Right hindlimb (tissue), 1 donor: ENCODE measurements around the gene GOLGA6A.

Source experiments
- DNase-seq: peaks from one replicate; pipeline ENCODE4 v3.0.0-alpha.2; 2018

The GOLGA6A gene

GRCh38 chr15:74035121-74036017 is 47.0 kb downstream of the GOLGA6A start:
- DNase-seq = no peak

- DNase-seq = no peak
These were observed 48.1 kb downstream of the GOLGA6A start for GRCh38 chr15:74034206-74034755.

DNA sequence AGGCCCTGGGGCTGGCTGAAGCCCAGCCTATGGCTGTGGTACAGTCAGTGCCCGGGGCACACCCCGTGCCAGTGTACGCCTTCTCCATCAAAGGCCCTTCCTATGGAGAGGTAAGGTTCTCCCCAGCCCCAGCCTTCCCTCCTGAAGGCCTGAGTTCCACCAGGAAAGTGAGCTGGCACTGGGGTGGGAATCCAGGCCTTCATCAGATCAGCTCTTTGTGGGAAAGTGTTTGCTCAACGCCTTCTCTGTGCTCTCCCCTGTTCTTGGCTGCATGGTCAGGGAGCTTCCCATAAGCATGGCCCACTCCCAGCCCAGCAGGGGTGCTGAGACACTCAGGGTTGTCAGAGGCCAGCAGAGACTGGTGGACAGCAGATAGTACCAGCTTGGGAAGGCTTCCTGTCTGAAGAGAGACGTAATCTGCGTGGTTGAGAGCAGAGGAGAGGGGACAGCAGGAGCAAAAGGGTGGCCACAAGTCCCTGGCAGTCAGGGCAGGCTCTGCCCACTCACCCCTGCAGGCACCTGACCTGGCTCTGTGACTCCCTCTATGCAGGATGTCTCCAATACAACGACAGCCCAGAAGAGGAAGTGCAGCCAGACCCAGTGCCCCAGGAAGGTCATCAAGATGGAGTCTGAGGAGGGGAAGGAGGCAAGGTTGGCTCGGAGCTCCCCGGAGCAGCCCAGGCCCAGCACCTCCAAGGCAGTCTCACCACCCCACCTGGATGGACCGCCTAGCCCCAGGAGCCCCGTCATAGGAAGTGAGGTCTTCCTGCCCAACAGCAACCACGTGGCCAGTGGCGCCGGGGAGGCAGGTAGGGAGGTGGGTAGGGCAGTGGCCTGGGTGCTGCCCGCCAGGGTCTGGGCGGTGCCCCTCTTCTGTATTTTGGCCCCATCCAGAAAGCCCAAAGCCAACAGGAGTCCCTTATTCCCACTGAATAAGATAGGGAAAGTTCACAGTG is 49.5 kb downstream of the GOLGA6A start:
- no peak for DNase-seq

DNA sequence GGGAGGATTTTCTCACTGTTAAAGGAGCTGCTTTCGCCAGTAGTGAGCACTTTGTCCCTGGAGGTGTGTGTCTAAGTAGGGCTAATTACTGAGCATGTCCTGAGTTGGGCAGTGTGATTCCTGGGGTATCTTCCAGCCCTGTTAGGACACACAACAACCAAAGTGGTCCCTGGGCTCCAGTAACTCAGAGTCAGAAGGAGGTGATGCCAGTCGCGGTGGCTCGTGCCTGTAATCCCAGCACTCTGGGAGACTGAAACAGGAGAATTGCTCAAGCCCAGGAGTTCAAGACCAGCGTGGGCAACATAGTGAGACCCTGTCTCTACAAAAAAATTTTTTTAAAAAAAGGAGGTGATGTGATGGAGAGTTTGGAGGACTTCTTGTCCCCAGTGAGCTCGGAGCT is 50.3 kb downstream of the GOLGA6A start:
- no peak for DNase-seq

- no peak for DNase-seq
These were observed 53.7 kb downstream of the GOLGA6A start for GRCh38 chr15:74028646-74029045.

DNA sequence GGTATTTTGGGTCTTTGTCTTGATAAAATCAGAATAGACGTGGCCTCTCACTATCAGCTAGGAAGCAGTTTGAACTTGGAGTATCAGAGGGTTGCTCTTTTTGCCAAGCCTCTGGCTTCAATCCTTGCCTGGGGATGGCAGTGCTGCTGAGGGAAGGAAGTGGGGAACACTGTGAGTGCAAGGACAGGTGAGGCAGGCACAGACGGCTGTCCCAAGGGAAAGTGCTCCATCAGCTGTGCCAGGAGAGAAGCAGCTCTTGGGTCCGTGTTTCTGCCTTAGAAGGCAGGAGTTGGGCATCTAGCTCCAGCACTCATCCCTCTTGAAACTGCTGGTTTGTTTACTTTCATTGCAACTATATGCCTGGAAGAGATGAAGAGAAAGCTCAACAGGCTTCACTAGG is 54.7 kb downstream of the GOLGA6A start:
- DNase-seq = no peak

DNA sequence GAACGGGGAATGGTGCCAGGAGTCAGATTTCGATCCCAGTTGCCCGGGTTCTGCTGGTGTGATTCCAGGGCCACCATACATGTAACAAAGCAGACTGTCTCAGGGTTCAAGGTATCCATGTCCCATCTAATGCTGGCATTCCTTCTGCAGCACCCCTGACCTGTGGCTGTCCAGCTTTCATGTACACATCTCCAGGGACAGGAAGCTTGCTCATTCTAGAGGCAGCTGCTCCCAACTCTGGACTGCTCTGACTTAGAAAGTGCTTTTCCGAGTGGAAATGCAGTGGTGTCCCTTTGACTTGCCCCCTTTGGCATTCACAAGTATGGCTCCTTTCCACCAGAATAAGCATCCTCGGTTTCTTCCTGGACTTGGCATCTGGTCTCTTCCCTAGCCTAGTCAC is 56.9 kb downstream of the GOLGA6A start:
- DNase-seq = no peak

DNA sequence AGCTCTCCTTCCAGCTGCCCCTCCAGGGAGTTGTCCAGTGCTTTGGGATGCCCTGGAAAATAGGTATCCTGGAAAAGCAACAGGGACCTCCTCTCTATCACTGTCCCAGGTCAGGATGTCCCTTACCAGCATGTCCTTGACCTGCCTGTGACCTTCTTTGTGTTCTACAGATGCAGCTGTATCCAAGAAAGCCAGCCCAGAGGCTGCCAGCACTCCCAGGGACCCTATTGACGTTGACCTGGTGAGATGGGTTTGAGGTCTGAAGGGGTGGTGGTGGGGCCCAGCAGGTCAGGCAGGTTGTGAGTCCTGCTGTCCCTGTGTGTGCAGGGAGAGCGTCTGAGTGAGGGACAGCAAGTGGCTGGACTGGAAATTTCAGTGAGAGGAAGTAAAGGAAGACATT is 57.7 kb downstream of the GOLGA6A start:
- no peak for DNase-seq

- no peak for DNase-seq
These were observed 59.5 kb downstream of the GOLGA6A start for GRCh38 chr15:74022706-74023470.
